Liver (tissue), 3 donors: Measurements from ENCODE around the gene SUGP2.
A peak's percentile ranks its signal among the peaks of the same experiment; 100 is the strongest.

Experiments used
- CTCF ChIP-seq: fragments of 150-350 bp; IDR thresholded peaks from 2 replicates; pipeline ENCODE4 v1.5.1; 2017; ENCODE audit warnings: improper control_type of control experiment, low read depth, low read length; ENCODE audit not compliant: missing input control
- EGR1 ChIP-seq, 2 donors: IDR thresholded peaks; 2 replicates each; pipeline ENCODE4 v1.6.1; 2016 to 2018; ENCODE audit warnings: antibody characterized with exemption in 2 of 2, low read depth in 2 of 2
- GABPA ChIP-seq, 2 donors: IDR thresholded peaks in 1 of 2; conservative IDR thresholded peaks in 1 of 2; 2 replicates each; pipeline ENCODE4 v1.6.1; 2016; ENCODE audit warnings: antibody characterized with exemption in 2 of 2, mild to moderate bottlenecking in 1 of 2, moderate library complexity in 1 of 2
- HNF4A ChIP-seq, 2 donors: conservative IDR thresholded peaks; 2 replicates each; pipeline ENCODE4 v1.6.1; 2016; ENCODE audit warnings: antibody characterized with exemption in 2 of 2, mild to moderate bottlenecking in 2 of 2
- NR2F2 ChIP-seq: IDR thresholded peaks from 2 replicates; pipeline ENCODE4 v1.6.1; 2016; ENCODE audit warnings: antibody characterized with exemption
- RAD21 ChIP-seq, 2 donors: IDR thresholded peaks; 2 replicates each; pipeline ENCODE4 v1.6.1; 2016; ENCODE audit warnings: antibody characterized with exemption in 2 of 2, mild to moderate bottlenecking in 2 of 2
- RXRA ChIP-seq, 2 donors: IDR thresholded peaks; 2 replicates each; pipeline ENCODE4 v1.6.1; 2017 to 2018; ENCODE audit warnings: antibody characterized with exemption in 2 of 2, mild to moderate bottlenecking in 1 of 2
- SP1 ChIP-seq: IDR thresholded peaks from 2 replicates; pipeline ENCODE4 v1.6.1; 2018; ENCODE audit warnings: antibody characterized with exemption, mild to moderate bottlenecking
- TAF1 ChIP-seq: conservative IDR thresholded peaks from 2 replicates; pipeline ENCODE4 v1.6.1; 2016; ENCODE audit warnings: antibody characterized with exemption, mild to moderate bottlenecking
- TF ChIP-seq, protein P1 (sequence below): IDR thresholded peaks from 2 replicates; pipeline ENCODE4 v1.6.1; 2016; ENCODE audit warnings: antibody characterized with exemption
- TF ChIP-seq, protein P2 (sequence below): IDR thresholded peaks from 2 replicates; pipeline ENCODE4 v1.6.1; 2016; ENCODE audit warnings: antibody characterized with exemption
- TF ChIP-seq, protein P3 (sequence below): IDR thresholded peaks from 2 replicates; pipeline ENCODE4 v1.6.1; 2016; ENCODE audit warnings: antibody characterized with exemption, mild to moderate bottlenecking
- donor health status: healthy.
- donor health status: healthy.

DNA sequence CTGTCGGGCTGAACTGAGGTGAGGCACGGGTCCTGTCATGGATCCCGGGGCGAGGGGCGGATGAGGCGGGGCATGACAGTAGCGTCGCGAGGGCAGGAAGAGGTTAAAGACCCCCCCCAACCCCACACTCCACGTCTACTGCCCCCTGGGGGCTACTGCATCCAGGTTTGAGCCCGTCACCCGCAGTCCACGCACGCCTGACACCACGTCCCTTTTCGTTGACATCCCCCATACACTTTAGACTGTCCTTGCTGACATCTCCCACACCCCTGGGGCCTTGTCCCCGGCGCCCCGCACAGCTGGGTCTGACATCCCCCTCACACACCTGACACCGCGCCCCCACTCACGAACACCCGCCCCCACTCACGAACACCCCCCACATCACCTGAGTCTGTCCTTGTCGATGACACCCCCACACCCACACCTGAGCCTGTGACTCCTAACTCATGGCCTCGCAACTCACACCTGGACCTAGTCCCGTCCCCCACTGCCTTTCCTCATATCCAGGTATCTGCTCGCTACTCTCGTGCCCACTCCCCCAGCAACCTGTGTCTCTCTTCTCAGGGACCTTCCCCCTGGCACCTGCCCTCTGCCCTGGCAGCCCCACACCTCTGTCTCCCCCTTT lies 30.9 kb upstream of the SUGP2 start:
- TF ChIP-seq, protein P1, sequence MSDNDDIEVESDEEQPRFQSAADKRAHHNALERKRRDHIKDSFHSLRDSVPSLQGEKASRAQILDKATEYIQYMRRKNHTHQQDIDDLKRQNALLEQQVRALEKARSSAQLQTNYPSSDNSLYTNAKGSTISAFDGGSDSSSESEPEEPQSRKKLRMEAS, result no peak
- TF ChIP-seq CTCF, result peak; percentile 27
- TF ChIP-seq RAD21 (IDR thresholded peaks at IDR 0.05), result no peak
- TF ChIP-seq, protein P2, sequence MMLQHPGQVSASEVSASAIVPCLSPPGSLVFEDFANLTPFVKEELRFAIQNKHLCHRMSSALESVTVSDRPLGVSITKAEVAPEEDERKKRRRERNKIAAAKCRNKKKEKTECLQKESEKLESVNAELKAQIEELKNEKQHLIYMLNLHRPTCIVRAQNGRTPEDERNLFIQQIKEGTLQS, result no peak
- TF ChIP-seq RXRA (IDR thresholded peaks at IDR 0.05), result no peak
- TF ChIP-seq TAF1, result no peak
- TF ChIP-seq, protein P3, sequence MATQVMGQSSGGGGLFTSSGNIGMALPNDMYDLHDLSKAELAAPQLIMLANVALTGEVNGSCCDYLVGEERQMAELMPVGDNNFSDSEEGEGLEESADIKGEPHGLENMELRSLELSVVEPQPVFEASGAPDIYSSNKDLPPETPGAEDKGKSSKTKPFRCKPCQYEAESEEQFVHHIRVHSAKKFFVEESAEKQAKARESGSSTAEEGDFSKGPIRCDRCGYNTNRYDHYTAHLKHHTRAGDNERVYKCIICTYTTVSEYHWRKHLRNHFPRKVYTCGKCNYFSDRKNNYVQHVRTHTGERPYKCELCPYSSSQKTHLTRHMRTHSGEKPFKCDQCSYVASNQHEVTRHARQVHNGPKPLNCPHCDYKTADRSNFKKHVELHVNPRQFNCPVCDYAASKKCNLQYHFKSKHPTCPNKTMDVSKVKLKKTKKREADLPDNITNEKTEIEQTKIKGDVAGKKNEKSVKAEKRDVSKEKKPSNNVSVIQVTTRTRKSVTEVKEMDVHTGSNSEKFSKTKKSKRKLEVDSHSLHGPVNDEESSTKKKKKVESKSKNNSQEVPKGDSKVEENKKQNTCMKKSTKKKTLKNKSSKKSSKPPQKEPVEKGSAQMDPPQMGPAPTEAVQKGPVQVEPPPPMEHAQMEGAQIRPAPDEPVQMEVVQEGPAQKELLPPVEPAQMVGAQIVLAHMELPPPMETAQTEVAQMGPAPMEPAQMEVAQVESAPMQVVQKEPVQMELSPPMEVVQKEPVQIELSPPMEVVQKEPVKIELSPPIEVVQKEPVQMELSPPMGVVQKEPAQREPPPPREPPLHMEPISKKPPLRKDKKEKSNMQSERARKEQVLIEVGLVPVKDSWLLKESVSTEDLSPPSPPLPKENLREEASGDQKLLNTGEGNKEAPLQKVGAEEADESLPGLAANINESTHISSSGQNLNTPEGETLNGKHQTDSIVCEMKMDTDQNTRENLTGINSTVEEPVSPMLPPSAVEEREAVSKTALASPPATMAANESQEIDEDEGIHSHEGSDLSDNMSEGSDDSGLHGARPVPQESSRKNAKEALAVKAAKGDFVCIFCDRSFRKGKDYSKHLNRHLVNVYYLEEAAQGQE, result no peak
- TF ChIP-seq HNF4A (conservative IDR thresholded peaks at IDR 0.05), result no peak
- TF ChIP-seq EGR1 (IDR thresholded peaks at IDR 0.05; ENCODE audit: low read depth in 2 of 2), result no peak
- TF ChIP-seq SP1, result no peak
- TF ChIP-seq GABPA (IDR thresholded peaks at IDR 0.05 in 1 of 2, conservative IDR thresholded peaks at IDR 0.05 in 1 of 2), result no peak
- no peak for TF ChIP-seq NR2F2
